ENCODE measurements around the gene ESRRB.
"Not testable (repeated sequence)": the region's sequence is repeated elsewhere in the genome, so short reads cannot be mapped to it uniquely, and the experiment has no call there.

ESRRB gene

DNA sequence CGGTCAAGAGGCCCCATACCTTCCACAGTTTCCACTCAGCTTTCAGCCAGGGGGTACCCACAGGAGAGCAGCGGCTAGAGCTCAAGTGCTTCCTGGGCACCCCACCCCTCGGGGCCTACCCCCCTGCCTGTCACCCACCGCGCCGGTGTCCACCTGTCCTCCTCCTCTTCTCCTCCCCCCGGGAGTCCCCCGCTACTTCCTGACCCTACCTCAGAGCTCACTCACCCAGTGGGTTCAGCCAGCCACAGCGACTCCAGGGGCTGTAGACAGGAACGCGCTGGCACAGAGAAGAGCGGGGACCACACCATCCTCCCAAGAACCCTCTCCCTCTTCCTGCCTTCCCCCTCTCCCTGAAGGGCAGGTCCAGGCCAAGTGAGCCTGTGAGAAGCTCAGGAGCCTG lies 123.0 kb downstream of the ESRRB start:
- no peak for DNase-seq

DNA sequence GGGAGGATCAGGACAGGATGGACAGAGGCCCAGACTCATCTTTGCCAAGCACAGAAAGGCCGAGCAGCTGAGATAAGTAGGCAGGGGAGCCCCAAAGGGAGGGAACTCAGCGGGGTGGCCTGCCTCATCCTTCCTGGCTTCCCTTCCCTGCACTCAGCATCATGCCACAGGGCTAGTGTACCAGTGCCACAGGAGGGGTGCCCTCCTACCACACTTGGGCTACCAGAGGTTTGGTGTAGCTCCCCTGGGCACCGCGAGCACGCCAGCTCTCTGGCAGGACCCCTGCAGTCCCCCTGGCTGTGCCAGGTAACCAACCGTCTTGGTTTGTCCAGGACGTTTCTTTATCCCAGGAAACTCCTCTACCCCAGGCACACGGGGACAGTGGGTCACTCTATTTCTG lies 123.5 kb downstream of the ESRRB start:
- DNase-seq: no peak

DNA sequence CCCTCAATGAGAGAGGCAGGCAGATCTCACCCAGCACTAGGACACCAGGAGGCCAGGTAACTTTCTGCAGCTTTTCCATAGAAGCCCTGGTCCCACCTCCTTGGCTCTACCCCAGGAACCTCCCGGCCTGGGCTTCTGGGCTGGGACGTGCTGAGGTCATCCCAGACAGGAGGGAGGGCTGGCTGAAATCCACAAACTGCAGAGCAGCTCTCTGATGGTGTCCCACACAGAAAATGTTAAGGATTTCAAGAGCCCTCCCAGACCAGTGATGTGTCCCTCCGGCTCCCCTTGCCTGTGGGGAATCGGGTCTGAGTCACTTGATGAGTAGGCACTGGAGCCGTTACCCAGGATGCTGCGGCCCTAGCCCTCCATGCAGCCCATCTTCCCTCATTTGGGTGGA lies 124.1 kb downstream of the ESRRB start:
- DNase-seq: no peak

DNA sequence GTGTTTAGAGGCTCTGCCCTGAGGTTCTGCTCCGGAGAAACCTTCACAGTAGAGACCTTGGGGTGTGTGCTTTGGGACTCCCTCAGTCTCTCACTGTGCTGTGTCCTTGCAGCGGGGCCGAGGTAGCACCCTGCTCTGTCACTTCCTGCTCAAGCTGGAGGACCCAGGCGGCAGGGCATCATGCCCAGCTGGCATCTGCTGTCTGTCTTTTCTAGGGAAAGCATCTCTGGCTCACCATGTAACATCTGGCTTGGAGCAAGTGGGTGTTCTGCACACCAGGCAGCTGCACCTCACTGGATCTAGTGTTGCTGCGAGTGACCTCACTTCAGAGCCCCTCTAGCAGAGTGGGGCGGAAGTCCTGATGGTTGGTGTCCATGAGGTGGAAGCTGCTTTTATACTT lies 124.5 kb downstream of the ESRRB start:
- no peak for DNase-seq

DNA sequence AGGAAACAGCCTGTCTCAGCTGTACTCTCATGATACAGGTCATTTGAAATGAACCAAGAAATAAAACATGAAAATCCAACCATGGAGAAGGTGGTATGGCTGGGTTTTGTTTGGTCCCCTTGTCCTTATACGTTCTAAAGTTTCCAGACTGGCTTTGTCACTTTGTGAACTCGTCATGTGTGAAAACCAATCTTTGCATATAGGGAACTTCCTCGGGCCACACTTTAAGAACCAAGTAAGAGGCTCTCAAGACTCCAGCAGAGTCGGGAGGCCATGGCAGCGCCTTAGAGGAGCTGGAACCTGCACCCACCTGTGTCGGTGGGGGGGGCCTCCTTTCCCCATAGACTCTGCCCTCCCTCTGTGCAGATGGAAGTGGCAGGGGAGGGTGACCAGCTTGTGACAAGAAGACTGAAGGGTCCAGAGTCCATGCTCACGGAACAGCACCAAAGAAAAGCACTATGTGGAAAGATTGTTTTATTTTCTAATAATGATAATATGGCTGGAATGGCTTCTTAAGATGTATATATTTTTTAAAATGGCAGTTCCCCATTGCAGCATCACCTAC lies 125.3 kb downstream of the ESRRB start:
- no peak for DNase-seq

DNA sequence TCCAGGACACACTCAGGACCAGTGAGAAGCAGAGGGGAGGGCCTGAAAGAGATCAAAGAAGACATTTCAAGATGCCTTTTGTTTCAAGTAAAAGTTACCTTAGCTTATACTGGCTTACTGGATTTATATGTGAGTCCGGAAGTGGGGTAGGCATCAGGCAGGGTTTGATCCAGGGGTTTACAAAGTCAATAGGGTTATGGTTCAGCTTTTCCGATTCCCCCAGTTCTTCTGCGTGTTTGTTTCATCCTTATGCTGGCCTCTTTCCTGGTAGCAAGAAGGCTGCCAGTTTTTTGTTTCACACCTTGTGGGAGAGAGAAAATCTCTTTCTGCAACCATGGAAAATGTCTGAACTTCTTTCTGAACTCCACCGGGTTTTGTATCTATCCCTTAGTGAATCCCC lies 126.3 kb downstream of the ESRRB start:
- DNase-seq: no peak

DNA sequence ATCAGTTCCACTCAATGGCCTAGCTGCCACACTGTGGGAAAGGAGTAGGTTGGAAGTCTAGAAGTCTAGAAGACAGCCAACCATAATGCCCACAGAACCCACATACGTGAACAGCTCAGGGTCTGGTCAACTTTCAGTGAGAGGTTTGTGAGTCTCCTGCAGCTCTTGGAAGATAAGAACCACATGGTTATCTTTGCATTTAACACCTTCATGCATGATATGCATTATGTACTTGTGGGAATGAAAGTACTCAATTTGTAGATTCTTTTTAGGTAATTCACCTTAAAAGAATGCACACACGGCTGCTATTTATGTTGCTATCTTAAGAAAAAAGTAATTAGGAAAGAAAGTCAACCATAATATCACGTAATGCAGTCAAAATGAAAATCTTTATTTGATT lies 126.7 kb downstream of the ESRRB start:
- no peak for DNase-seq

DNA sequence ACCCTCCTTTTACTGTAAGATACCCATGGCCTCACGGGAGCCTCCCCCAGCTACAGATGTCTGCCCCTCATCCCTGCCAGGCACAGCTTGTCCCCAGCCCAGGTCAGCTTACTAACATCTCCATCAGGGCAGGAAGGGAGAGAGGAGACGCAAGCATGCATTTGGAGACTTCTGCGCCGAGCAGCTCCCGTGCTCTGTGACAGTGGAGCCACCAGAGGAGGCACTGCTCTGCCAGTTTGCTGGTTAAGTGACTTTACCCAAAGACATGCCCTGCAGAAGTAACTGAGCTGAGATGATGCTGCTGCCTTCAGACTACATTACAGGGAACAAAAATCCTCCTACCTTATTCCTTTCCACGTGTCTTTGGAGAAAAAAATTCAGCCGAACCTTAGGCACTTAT lies 133.4 kb downstream of the ESRRB start:
- DNase-seq: no peak

DNA sequence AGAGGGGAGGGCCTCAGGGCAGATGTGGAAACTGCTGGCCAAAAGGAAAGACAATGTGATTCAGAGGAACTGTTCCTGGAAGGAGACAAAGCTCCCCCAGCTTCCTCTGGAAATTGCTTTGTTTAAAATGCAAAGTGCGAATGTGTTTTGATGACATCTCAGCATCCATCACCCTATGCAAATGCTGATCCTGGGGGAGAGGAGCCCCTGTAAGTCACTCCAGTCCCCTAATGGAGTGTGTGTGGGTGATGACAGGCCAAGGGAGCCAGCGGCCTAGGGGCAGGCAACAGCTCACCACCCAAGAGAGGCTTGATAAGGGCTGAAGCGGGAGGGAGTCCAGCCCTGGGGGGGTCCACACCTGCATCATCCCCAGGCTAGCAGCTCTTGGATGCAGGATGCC lies 134.2 kb downstream of the ESRRB start:
- DNase-seq: no peak

DNA sequence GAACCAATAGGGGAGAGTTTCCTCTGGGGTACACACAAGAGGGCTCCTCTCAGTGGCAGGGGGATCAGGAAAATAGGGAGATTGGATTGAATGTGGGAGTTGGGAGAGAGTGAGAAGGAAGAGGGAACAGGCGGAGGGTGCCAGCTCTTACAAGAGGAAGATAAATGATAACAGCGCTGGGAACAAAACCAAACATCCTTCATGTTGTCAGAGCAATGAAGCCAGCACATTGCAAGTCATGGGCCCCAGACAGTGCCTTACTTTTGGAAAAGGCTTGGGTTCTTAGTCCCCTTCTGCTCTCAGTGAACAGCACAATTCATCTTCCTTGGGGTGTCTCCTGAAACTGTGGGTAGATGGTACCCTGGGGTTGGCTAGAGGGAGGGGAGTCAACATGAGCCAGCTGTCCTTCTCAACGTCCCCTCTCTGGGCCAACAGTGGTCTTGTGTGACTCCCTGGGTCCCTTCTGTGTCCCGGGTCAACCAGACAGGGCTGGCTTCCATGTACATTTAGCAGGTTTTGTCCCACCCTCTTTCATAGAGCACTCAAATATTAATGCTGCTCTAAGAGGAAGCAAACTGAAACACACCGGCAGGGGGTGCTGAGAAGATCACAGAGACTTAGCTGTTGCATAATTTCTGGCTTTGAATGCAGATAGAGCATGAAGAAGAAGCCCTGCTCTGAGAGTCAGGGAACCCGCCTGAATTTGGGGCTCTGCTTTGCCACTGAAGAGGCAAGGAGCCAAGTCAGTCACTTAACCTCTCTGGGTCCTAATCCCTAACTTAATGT lies 138.5 kb downstream of the ESRRB start:
- no peak for DNase-seq

DNA sequence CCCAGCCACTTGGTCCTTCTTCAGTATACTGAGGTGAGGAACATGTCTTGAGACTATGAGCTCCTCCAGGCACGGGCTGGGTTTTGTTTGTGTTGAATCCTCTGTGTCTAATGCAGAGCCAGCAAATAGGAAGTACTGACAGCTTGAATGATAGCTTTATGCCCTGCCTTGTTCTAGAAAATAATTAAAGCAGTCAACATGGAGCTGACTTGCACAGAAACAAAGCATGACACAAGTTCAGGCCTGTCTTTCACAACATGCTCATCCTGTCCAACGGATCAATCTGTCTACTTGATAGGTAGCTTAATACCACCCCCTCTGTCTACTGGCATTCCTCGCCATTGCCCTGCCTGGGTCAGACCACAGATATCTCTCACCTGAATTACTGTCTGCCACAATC lies 140.9 kb downstream of the ESRRB start:
- no peak for DNase-seq

DNA sequence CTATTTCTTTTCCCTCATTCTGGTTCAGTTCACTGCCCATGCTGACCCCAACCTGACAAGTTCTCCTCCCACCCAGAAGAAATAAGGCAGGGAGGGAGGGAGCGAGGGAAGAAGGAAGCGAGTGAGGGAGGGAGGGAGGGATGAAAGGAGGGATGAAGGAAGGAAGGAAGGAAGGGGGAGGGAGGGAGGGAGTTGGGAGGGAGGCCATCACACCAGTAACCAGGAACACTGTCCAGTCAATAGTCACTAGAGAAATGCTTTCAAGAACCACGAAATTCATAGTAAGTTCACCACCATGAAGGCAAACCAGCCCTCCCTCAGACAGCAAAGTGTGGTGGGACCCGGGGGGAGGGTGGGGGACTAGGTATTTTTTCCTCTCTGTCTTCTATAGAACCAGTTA lies 142.4 kb downstream of the ESRRB start:
- no peak for DNase-seq

DNA sequence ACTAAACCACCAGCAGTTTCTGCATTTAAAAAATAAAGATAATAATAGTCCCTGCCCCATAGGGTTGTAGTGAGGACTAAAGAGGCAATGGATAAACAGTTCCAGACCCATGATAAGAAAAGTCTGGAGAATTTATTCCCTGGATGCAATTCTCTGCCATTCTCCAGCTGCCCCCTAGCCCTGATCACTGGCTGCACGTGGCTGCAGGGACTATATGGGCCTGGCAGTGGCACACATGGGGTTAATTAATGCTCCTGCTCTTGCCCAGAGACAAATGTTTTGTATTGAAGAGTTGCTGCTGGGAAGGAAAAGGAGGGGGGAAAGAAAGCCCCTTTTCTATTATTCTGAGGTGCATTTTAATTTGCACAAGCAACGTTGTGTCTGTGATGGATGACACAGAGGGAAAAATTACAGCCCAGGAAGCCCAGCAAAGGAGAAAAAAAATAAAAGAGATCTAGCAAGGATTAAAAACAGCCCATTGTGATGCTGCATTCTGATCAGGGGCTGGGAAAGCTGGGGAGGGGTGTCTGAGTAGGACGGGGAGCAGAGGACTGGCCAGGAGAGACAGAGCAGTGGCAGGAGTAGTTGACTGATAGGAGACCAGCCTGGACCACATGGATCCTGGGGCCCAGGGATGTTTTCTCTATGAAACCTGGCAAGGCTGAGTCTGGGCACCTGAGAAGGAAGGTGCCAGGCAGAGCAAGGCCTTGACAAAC lies 149.3 kb downstream of the ESRRB start:
- no peak for DNase-seq

DNA sequence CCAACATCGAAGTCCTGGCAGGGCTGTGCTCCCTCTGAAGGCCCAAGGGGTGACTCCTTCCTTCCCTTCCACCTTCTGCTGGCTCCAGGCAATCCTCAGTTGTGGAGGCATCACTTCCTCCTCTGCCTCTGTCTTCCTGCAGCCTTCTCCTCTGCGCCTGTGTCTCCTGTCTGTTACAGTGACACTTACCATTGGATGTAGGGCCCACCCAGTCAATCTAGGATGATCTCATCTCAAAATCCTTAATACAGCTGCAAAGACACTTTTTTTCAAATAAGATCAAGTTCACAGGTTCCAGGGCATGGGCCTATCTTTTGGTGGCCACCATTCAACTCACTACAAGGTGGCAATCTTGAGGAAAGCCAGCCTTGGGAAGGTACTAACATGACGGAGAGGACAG lies 155.1 kb downstream of the ESRRB start:
- no peak for DNase-seq

DNA sequence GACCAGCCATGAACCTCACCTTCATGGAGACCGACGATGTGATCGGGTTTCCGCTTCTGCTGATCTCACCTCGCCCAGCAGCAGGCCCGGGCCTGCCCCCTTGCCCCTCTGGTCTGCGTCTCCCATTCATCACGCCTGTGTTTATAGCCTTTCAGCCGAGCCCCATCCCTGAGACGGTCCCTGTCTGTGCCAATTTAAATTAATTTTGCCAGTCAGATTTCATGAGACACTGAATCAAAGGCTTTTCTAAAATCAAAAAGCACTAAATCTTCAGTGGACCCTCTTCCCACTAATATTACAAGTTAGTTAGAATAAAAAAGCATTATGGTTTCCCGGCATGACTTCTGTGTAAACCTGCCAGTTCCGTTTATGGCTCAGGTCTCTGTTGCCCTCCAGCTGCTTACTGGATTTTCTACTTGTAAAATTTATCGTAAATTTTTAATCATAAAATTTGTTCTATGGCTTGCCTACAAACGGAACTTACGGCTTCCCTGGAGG lies 155.9 kb downstream of the ESRRB start:
- DNase-seq: no peak

DNA sequence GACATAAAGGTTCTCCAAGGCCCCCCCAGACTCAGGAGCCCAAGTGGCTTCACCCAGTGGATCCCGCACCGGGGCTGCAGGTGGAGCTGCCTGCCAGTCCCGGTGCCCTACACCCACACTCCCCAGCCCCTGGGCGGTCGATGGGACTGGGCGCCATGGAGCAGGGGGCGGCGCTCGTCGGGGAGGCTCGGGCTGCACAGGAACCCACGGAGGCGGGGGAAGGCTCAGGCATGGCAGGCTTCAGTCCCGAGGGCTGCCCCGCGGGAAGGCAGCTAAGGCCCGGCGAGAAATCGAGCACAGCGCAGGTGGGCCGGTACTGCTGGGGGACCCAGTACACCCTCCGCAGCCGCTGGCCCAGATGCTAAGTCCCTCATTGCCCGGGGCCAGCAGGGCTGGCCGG lies 160.7 kb downstream of the ESRRB start:
- not testable (repeated sequence) for DNase-seq

DNA sequence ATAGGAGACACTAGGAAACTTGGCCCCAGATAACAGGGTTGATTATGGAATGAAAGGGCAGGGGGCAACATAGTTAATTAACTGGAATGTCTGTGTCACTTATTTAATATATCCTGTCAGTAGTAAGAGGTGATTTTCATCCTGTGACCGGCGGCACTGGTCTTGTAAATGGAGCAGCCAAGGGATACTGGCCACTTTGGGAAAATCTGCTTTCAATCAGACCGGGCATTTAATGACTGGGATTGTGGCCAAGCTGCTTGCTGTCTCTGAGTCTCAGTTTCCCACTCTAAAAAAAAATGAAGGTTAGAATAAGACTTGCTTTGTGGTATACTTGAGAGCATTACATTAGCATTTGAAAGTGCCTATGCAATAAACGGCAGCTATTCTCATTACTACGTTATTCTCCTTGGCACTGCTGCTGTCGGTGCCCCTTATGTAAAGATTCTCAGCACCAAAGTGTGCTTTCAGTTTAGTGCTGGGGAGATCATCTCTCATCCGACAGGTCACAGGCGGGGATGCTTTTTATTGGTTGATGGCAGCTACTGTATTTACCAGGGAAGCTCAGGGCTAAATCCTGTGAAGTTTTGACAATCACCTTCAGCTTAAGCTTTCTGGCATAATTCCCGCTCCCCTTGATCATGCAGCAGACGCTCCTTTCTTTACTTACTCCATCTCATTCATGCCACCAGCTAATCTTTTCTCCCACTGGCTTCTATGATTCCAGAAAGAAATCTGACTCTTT lies 162.1 kb downstream of the ESRRB start:
- DNase-seq: no peak

DNA sequence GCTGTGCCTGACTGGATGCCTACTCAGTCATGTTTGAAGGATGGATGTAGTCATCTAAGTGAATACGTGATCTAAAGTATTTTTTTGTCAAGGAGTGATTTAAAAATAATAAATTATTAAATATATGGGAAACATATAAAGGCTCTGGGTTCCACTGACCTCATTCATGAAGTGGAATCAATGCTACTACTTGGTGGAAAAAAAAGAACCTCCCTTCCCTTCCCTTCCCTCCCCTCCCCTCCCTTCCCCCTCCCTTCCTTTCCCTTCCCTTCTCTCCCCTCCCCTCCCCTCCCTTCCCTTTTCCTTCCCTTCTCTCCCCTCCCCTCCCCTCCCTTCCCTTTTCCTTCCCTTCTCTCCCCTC lies 162.7 kb downstream of the ESRRB start:
- DNase-seq: no peak

DNA sequence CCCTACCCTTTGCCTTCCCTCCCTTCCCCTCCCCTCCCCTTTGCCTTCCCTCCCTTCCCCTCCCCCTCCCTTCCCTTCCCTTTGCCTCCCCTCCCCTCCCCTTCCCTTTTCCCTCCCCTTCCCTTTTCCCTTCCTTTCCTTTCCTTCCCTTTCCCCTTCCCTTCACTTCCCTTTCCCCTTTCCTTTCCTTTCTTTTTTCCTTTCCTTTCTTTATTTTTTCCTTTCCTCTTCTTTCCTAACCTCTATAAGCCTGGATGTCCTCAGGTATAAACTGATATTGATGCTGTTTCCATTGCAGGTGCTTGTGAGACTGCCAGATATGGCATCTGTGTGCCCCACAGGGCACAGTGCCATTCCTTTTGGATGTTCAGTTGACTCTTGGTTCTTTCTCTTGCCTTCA lies 163.2 kb downstream of the ESRRB start:
- DNase-seq: no peak

DNA sequence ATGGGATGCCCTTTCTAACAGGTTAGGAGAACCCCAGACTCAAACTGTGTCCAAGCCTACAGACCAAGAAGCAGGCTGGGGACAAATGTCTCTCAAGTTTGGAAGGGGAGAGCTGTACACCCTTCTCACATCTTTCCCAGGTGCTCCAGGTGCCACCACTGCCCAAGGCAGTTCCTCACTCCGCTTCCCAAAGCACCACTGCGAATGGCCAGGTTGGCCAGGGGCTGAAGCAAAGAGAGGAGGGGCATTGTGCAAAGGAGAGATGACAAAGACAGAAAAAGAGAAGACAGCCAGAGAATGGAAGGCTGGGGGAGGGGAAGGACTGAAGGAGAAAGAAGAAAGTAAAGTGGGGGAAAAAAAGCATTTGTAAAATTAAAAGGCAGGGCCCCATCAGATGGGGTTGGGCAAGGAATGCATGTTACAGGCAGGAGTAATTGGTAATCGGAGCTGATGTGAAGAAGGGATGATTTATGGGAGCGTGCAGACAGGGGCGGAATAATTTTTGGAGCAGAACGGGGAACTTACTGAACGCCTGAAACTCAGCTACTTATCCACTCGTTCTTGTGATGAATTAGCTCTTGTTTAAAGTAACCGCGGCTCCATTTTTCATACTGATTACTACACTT lies 165.8 kb downstream of the ESRRB start:
- DNase-seq: no peak

DNA sequence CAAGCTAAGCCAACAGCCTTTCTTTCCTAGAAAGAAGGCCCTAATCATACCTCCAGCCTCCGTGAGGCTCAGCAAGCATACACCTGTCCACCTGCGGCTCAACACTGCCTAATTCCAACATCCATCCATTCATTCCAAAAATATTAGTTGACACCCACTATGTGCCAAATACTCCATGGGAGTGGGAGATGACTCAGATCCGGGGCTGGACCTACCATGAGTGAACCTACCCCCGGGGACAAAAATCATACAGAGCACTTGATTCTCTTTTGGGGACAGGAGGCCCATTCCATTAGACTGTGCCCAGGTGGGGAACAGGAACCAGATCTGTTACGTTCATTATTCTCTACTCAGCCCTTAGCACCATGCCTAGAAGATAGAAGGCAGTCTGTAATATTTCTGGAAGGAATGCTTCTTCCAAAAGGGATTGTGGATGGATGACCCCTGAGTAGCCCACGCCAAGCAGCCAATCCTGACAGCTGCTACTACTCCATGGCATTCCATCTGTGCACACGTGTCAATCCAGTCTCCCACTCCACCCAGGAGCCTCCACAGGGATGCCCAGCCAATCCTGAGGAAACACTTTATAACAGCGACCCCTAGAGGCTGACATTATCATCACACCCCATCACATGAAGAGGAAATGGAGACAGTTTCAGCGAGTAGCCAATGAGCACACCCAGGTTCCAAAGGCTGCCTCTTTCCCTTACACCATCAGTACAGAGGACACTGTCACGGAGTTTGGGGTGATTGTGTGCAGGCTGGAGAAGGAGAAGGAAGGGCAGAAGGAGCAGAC lies 170.7 kb downstream of the ESRRB start:
- DNase-seq: peak in 1 of 5 donors; percentile 15

DNA sequence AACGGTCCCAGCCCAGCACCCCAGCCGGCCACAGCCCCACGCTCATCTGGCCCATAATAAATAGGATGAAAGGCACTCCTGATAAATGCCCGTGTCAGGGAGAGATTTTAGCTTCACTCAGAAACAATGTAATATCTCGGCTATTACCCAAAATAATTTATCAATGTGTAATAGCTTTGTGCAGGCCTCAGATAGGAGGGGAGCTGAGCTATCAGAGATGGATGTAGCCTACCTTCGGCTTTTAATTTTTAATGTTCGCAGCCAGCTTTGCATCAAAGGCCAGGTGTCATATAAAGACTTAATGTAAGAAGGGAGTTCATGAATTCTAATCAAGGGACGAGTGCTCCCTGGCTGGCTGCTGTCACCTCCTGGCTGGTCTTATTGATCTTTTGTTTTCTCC lies 171.9 kb downstream of the ESRRB start:
- DNase-seq: no peak
